Activated CD8-positive, alpha-beta memory T cell treated with anti-CD3 and anti-CD28 coated beads for 48 hours (primary cell): Measurements from ENCODE around the gene TBC1D13.
"Not testable (repeated sequence)": the region's sequence is repeated elsewhere in the genome, so short reads cannot be mapped to it uniquely, and the experiment has no call there.

Experiments used
- DNase-seq, 3 experiments: peaks; one replicate each; pipeline ENCODE4 v3.0.0-alpha.2; 2020; ENCODE audit warnings: low read depth in 2 of 3, low spot score in 2 of 3

Gene TBC1D13

DNA sequence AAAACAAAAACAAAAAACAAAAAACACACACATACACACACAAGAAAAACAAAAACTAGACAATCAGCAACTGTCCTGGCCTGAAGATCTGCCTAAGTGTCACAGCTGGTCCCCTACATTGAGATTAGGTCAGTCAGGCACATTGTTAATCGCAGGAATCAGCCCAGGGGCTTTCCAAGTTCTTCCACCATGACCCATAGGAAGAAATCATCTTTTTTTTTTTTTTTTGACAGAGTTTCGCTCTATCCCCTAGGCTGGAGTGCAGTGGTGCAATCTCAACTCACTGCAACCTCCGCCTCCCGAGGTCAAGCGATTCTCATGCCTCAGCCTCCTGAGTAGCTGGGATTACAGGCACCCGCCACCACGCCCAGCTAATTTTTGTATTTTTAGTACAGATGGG, 56.1 kb downstream of the TBC1D13 start:
- not testable (repeated sequence) for DNase-seq

GRCh38 chr9:128845186-128845931, 58.3 kb downstream of the TBC1D13 start:
- no peak for DNase-seq

DNA sequence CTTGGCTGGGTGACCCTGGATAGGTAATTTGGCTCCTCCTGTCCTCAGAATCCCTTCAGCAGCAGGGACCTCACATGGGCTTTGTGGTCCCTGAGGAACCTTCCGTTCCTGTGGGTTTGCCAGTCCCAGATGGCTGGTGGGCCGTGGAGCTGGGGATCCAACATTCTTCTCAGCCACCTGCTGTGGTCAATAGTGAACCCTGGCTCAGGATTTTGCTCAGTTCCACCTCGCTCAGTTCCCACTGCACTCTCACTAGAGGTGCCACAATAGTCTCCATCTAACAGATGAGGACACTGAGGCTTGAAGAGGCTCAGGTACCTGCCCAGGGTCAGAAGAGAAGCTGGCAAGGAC, 59.6 kb downstream of the TBC1D13 start:
- DNase-seq: no peak

GRCh38 chr9:128847803-128848202, 60.8 kb downstream of the TBC1D13 start:
- DNase-seq: no peak

- DNase-seq: not testable (repeated sequence)
Measured at GRCh38 chr9:128851024-128851423, 64.0 kb downstream of the TBC1D13 start.

DNA sequence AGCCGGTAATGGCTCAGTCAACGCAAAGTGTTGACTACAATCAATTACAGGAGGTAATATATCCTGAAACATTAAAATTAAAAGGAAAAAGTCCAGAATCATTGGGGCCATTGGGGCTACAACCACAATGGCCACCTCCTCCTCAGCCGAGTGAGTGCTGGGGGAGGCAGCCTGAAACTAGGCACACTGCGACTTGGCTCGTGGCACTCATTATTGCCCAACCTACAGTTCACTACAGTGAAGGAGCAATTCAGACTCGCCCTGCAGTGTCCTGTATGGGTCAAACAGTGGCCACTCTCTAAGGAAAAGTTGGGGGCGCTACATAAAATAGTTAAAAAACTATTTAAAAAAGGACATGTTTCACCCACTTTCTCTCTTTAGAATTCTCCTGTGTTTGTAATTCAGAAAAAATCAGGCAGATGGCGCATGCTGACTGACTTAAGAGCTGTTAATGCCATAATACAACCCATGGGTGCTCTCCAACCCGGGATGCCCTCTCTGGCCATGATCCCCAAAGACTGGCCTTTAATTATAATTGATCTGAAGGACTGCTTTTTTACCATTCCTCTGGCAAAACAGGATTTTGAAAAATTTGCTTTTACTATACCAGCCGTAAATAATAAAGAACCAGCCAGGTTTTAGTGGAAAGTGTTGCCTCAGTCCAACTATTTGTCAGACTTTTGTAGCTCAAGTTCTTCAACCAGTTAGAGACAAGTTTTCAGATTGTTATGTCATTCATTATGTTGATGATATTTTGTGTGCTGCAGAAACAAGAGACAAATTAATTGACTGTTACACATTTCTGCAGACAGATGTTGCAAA, 64.9 kb downstream of the TBC1D13 start:
- DNase-seq: not testable (repeated sequence)

GRCh38 chr9:128852646-128853045, 65.6 kb downstream of the TBC1D13 start:
- DNase-seq: not testable (repeated sequence)

DNA sequence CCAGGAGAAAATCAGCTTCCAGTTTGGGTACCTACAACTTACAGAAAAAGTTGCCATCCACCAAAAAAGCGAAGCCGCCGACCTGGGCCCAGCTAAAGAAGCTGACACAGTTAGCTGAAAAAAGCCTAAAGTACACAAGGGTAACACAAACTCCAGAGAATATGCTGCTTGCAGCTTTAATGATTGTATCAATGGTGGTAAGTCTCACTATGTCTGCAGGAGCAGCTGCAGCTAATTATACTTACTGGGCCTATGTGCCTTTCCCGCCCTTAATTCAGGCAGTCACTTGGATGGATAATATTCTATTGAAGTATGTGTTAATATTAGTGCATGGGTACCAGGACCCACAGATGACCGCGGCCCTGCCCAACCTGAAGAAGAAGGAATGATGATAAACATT, 67.4 kb downstream of the TBC1D13 start:
- not testable (repeated sequence) for DNase-seq

DNA sequence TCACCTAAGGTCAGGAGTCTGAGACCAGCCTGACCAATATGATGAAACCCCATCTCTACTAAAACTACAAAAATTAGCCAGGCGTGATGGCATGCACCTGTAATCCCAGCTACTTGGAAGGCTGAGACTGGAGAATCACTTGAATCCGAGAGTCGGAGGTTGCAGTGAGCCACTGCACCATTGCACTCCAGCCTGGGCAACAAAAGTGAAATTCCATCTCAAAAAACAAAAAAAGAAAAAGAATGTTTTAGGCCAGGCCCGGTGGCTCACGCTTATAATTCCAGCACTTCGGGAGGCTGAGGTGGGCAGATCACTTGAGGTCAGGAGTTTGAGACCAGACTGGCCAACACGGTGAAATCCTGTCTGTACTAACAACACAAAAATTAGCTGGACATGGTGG, 71.4 kb downstream of the TBC1D13 start:
- DNase-seq: not testable (repeated sequence)
